GM12865 (cell line): ENCODE measurements around the gene TMEM138.

Experiments used
- DNase-seq: peaks from one replicate; pipeline ENCODE4 v3.0.0; 2010; ENCODE audit warnings: low read depth
- H3K4me3 ChIP-seq: 2 replicates; pipeline ENCODE4 v1.5.1; 2011; ENCODE audit warnings: mild to moderate bottlenecking, low read depth, low read length, control low read depth
- CTCF ChIP-seq: IDR thresholded peaks from 2 replicates; pipeline ENCODE4 v1.5.1; 2011; ENCODE audit warnings: low read length, control low read depth, low read depth, inconsistent platforms; ENCODE audit not compliant: insufficient read depth; ENCODE audit errors: missing control alignments

The TMEM138 gene

GRCh38 chr11:61335355-61335710 lies 26.8 kb upstream of the TMEM138 start:
- no peak for DNase-seq
- H3K4me3 ChIP-seq = no peak overlapping the region
- no peak for TF ChIP-seq CTCF

GRCh38 chr11:61336171-61336935 lies 25.8 kb upstream of the TMEM138 start:
- peak; percentile 91 for DNase-seq
- peak; percentile 99 for TF ChIP-seq CTCF
- H3K4me3 ChIP-seq = no peak overlapping the region

GRCh38 chr11:61337706-61338470 lies 24.3 kb upstream of the TMEM138 start:
- no peak for DNase-seq
- TF ChIP-seq CTCF = no peak
- H3K4me3 ChIP-seq = no peak overlapping the region

- no peak for DNase-seq
- no peak overlapping the region for H3K4me3 ChIP-seq
- TF ChIP-seq CTCF = no peak
Measured at GRCh38 chr11:61338783-61339489, 23.2 kb upstream of the TMEM138 start.

GRCh38 chr11:61339490-61339878 lies 22.7 kb upstream of the TMEM138 start:
- no peak overlapping the region for H3K4me3 ChIP-seq
- DNase-seq = no peak
- TF ChIP-seq CTCF = no peak

- no peak overlapping the region for H3K4me3 ChIP-seq
- no peak for TF ChIP-seq CTCF
- DNase-seq = no peak
Measured at GRCh38 chr11:61340979-61341378, 21.2 kb upstream of the TMEM138 start.
